IMR-90 (cell line): ENCODE data around the gene CMIP. TPM values are rescaled to one million over a fixed set of nuclear protein-coding genes. Genes with fewer than 3 reads are reported as not detected.

Source experiments
- ATAC-seq: fragments of 200-7000 bp; cut with Tn5 transposase; 2 replicates; pipeline ENCODE4 v1.9.1; 2020; ENCODE audit warnings: low read depth, mild to moderate bottlenecking, moderate library complexity
- BruUV-seq: library from RNA; stranded (reverse); fragments of 400-500 nt; replicated peaks from 2 replicates; lab custom pipeline; 2021; lab: Mats Ljungman, UMichigan
- CTCF ChIA-PET: fragments of 300-600 bp; formaldehyde crosslinking; extraction: SDS; loops from one replicate; lab custom pipeline; 2021; ENCODE audit warnings: antibody characterized with exemption; lab: Yijun Ruan, JAX
- POLR2A ChIA-PET: fragments of 300-600 bp; sonication (Branson Sonifier 250); formaldehyde crosslinking; loops from one replicate; lab custom pipeline; 2022; ENCODE audit warnings: antibody characterized with exemption; ENCODE audit not compliant: unreplicated experiment; lab: Charles Lee
- DNase-seq: peaks from one replicate; pipeline ENCODE4 v3.0.0; 2013
- H2AFZ ChIP-seq: replicated peaks from 2 replicates; pipeline ENCODE3; 2013; ENCODE audit warnings: low read length, mild to moderate bottlenecking; ENCODE audit not compliant: poor library complexity
- H2AK5ac ChIP-seq: 2 replicates; pipeline ENCODE4 v1.6.1; 2013; ENCODE audit warnings: low read depth, low read length, inconsistent platforms
- H2AK9ac ChIP-seq: replicated peaks from 2 replicates; pipeline ENCODE3; 2013; ENCODE audit warnings: mild to moderate bottlenecking, low read depth, low read length, moderate library complexity; ENCODE audit not compliant: poor library complexity
- H2BK120ac ChIP-seq: 2 replicates; pipeline ENCODE4 v1.6.1; 2013; ENCODE audit warnings: low read depth, low read length, inconsistent platforms
- H2BK15ac ChIP-seq: 3 replicates; pipeline ENCODE4 v1.6.1; 2013; ENCODE audit warnings: low read depth, low read length, inconsistent platforms
- H2BK20ac ChIP-seq: 2 replicates; pipeline ENCODE4 v1.6.1; 2013; ENCODE audit warnings: low read depth, mild to moderate bottlenecking, inconsistent platforms, low read length, moderate library complexity
- H2BK5ac ChIP-seq: 2 replicates; pipeline ENCODE4 v1.6.1; 2013; ENCODE audit warnings: mild to moderate bottlenecking, low read depth, low read length, inconsistent platforms; ENCODE audit not compliant: poor library complexity, severe bottlenecking
- H3K14ac ChIP-seq: replicated peaks from 2 replicates; pipeline ENCODE4 v1.6.1; 2013; ENCODE audit warnings: low read depth, low read length, inconsistent platforms
- H3K18ac ChIP-seq: 2 replicates; pipeline ENCODE4 v1.6.1; 2013; ENCODE audit warnings: low read depth, low read length, control low read depth
- H3K23ac ChIP-seq: 2 replicates; pipeline ENCODE4 v1.6.1; 2013; ENCODE audit warnings: low read depth, low read length, inconsistent platforms
- H3K27ac ChIP-seq: 2 replicates; pipeline ENCODE4 v1.5.1; 2013; ENCODE audit warnings: mild to moderate bottlenecking, control low read depth, low read length; ENCODE audit not compliant: insufficient read depth
- H3K27me3 ChIP-seq: 2 replicates; pipeline ENCODE4 v1.6.1; 2013; ENCODE audit warnings: low read length; ENCODE audit not compliant: control insufficient read depth, insufficient read depth
- H3K36me3 ChIP-seq: 2 replicates; pipeline ENCODE4 v1.6.1; 2013; ENCODE audit warnings: low read length, mixed read lengths; ENCODE audit not compliant: control insufficient read depth, insufficient read depth
- H3K4ac ChIP-seq: 2 replicates; pipeline ENCODE4 v1.6.1; 2013; ENCODE audit warnings: low read depth, low read length, inconsistent platforms
- H3K4me1 ChIP-seq: 2 replicates; pipeline ENCODE4 v1.6.1; 2013; ENCODE audit warnings: low read length, mixed read lengths; ENCODE audit not compliant: control insufficient read depth, insufficient read depth
- H3K4me2 ChIP-seq: 2 replicates; pipeline ENCODE4 v1.6.1; 2013; ENCODE audit warnings: low read depth, mild to moderate bottlenecking, control low read depth, low read length, moderate library complexity
- H3K4me3 ChIP-seq: 2 replicates; pipeline ENCODE4 v1.5.1; 2013; ENCODE audit warnings: low read depth, mild to moderate bottlenecking, control low read depth, low read length, moderate library complexity; ENCODE audit not compliant: insufficient read depth
- H3K56ac ChIP-seq: 2 replicates; pipeline ENCODE4 v1.6.1; 2013; ENCODE audit warnings: low read length, inconsistent platforms; ENCODE audit not compliant: insufficient read depth; ENCODE audit errors: extremely low read depth
- H3K79me1 ChIP-seq, 2 experiments: 2 replicates each; pipeline ENCODE4 v1.6.1; 2013; ENCODE audit warnings: low read length in 2 of 2, inconsistent platforms in 1 of 2, low read depth in 1 of 2
- H3K9ac ChIP-seq: 2 replicates; pipeline ENCODE4 v1.6.1; 2013; ENCODE audit warnings: low read depth, low read length, control low read depth
- H3K9me1 ChIP-seq: 2 replicates; pipeline ENCODE4 v1.6.1; 2013; ENCODE audit warnings: low read length, inconsistent platforms; ENCODE audit not compliant: insufficient read depth
- H3K9me3 ChIP-seq: 2 replicates; pipeline ENCODE4 v1.6.1; 2013; ENCODE audit warnings: low read length; ENCODE audit not compliant: control insufficient read depth, insufficient read depth
- H4K20me1 ChIP-seq: 2 replicates; pipeline ENCODE4 v1.6.1; 2013; ENCODE audit warnings: low read length, inconsistent platforms; ENCODE audit not compliant: insufficient read depth
- H4K5ac ChIP-seq: 2 replicates; pipeline ENCODE4 v1.6.1; 2013; ENCODE audit warnings: mild to moderate bottlenecking, low read depth, low read length, control low read depth
- H4K8ac ChIP-seq, 2 experiments: 2 replicates each; pipeline ENCODE4 v1.6.1; 2013; ENCODE audit warnings: low read depth in 2 of 2, low read length in 2 of 2, control low read depth in 1 of 2, inconsistent platforms in 1 of 2
- H4K91ac ChIP-seq: 2 replicates; pipeline ENCODE4 v1.6.1; 2013; ENCODE audit warnings: low read depth, low read length, inconsistent platforms; ENCODE audit not compliant: insufficient read depth
- BHLHE40 ChIP-seq: fragments of 150-350 bp; IDR thresholded peaks from 2 replicates; pipeline ENCODE4 v1.6.1; 2016; ENCODE audit warnings: mild to moderate bottlenecking, low read depth, low read length
- MAFK ChIP-seq: IDR thresholded peaks from 2 replicates; pipeline ENCODE4 v1.6.1; 2012; ENCODE audit warnings: low read depth, low read length, improper control_type of control experiment
- MAZ ChIP-seq: IDR thresholded peaks from 2 replicates; pipeline ENCODE4 v1.6.1; 2012; ENCODE audit warnings: low read depth, mild to moderate bottlenecking, low read length, improper control_type of control experiment, moderate library complexity, borderline replicate concordance
- MXI1 ChIP-seq: IDR thresholded peaks from 2 replicates; pipeline ENCODE4 v1.6.1; 2012; ENCODE audit warnings: low read depth, mild to moderate bottlenecking, low read length, moderate library complexity, borderline replicate concordance
- NFE2L2 ChIP-seq: fragments of 150-350 bp; IDR thresholded peaks from 2 replicates; pipeline ENCODE4 v1.6.1; 2016; ENCODE audit warnings: low read depth, mild to moderate bottlenecking, low read length
- POLR2A ChIP-seq: IDR thresholded peaks from 2 replicates; pipeline ENCODE4 v1.6.1; 2012; ENCODE audit warnings: mild to moderate bottlenecking, low read depth, low read length
- RAD21 ChIP-seq: IDR thresholded peaks from 2 replicates; pipeline ENCODE4 v1.6.1; 2012; ENCODE audit warnings: low read length, improper control_type of control experiment
- RCOR1 ChIP-seq: IDR thresholded peaks from 2 replicates; pipeline ENCODE4 v1.6.1; 2012; ENCODE audit warnings: mild to moderate bottlenecking, low read length, improper control_type of control experiment; ENCODE audit not compliant: insufficient replicate concordance
- SMC3 ChIP-seq: fragments of 150-350 bp; IDR thresholded peaks from 2 replicates; pipeline ENCODE4 v1.6.1; 2016; ENCODE audit warnings: low read depth, mild to moderate bottlenecking, antibody characterized with exemption, low read length, moderate library complexity
- WGBS, 2 experiments: methylation state at CpG; one replicate each; pipeline versions ENCODE4 v1.1.5 to v1.1.7; 2013; ENCODE audit warnings: missing lambda C conversion rate in 2 of 2; ENCODE audit not compliant: insufficient read length in 1 of 2; ENCODE audit errors: extremely low coverage in 2 of 2; 5-methylcytosine and 5-hydroxymethylcytosine counted together
- dilution Hi-C: fragments of 300-500 bp; cut with HindIII; formaldehyde crosslinking; loops from one replicate; pipeline ENCODE4 v1.14.3; 2018; ENCODE audit warnings: low sequenced_read_pairs; ENCODE audit not compliant: unreplicated experiment
- in situ Hi-C: fragments of 300-500 bp; cut with MboI; formaldehyde crosslinking; loops from 3 replicates; pipeline ENCODE4 v1.14.3; 2019; ENCODE audit warnings: low sequenced_read_pairs, inconsistent platforms, mixed read lengths
- intact Hi-C: fragments of 100-400 bp; cut with micrococcal nuclease; formaldehyde crosslinking; loops from 2 replicates; pipeline ENCODE4 v1.10.0; 2022
- polyA plus RNA-seq, 3 experiments: library from polyadenylated mRNA; depleted of rRNA; stranded (reverse); fragments of >200 nt; gene quantifications; 2 replicates each; pipeline ENCODE4 v1.2.3, GENCODE V29; 2012; ENCODE audit warnings: low replicate concordance in 1 of 3
- total RNA-seq: library from RNA; depleted of rRNA; stranded (reverse); fragments of >200 nt; gene quantifications from 2 replicates; pipeline ENCODE4 v1.2.3, GENCODE V29; 2012
- TF ChIP-seq, protein P1 (sequence below): conservative IDR thresholded peaks from 2 replicates; pipeline ENCODE4 v1.5.1; 2012; ENCODE audit warnings: mild to moderate bottlenecking, low read depth, low read length, improper control_type of control experiment

Gene CMIP
- total and polyA plus RNA-seq, 2 of the 4 experiments (the other 2 are of a cell fraction), result 3.2 to 11.6 TPM

GRCh38 chr16:81661082-81661481 lies 216.5 kb downstream of the CMIP start:
- peaks cover 30% of the 10 kb centered on the region for H3K36me3 ChIP-seq
- H2BK15ac ChIP-seq, result no peak overlapping the region
- POLR2A ChIA-PET, result no interaction called here
- no peak overlapping the region for H2BK120ac ChIP-seq
- H4K8ac ChIP-seq, result no peak overlapping the region
- no peak overlapping the region for H3K56ac ChIP-seq
- WGBS, 2 experiments, result 88% methylated on average over 9 of the region's 14 CpGs; no CpG with 5 or more reads in 1 of the 2 experiments
- H3K18ac ChIP-seq, result no peak overlapping the region
- no peak overlapping the region for H3K4ac ChIP-seq
- in situ Hi-C loops (no loop called here), dilution Hi-C loops (no loop called here), intact Hi-C loops (no loop called here)
- no peak overlapping the region for H2AK5ac ChIP-seq
- no peaks in the 10 kb centered on the region; a peak in 1 of 4 replicates for H3K79me1 ChIP-seq
- no peak overlapping the region for H4K5ac ChIP-seq
- no peak overlapping the region for H3K4me3 ChIP-seq
- no peaks in the 10 kb centered on the region for H3K4me1 ChIP-seq
- H3K14ac ChIP-seq, result no peak overlapping the region
- ATAC-seq (no peak), DNase-seq (no peak)
- H3K27me3 ChIP-seq, result no peaks in the 10 kb centered on the region
- no peaks in the 10 kb centered on the region for H3K9me3 ChIP-seq
- CTCF ChIA-PET, result no interaction called here
- H3K4me2 ChIP-seq, result no peak overlapping the region
- H2BK20ac ChIP-seq, result no peak overlapping the region
- H2AFZ ChIP-seq, result no peak overlapping the region
- H3K9me1 ChIP-seq, result 0 out of 2 replicates have a peak, but pooled peaks cover 3% of the 10 kb centered on the region
- H4K91ac ChIP-seq, result no peak overlapping the region
- no peak overlapping the region for H3K27ac ChIP-seq
- no peak overlapping the region for H3K9ac ChIP-seq
- no TSS peak for BruUV-seq
- H2BK5ac ChIP-seq, result no peak overlapping the region
- no peak overlapping the region for H3K23ac ChIP-seq
- no peak overlapping the region for H2AK9ac ChIP-seq
- no peak for TF ChIP-seq RCOR1
- TF ChIP-seq NFE2L2, result no peak
- no peak for TF ChIP-seq SMC3
- no peak for TF ChIP-seq POLR2A
- no peak for TF ChIP-seq MAZ
- no peak for TF ChIP-seq MAFK
- no peak for TF ChIP-seq RAD21
- TF ChIP-seq BHLHE40, result no peak
- TF ChIP-seq, protein P1, sequence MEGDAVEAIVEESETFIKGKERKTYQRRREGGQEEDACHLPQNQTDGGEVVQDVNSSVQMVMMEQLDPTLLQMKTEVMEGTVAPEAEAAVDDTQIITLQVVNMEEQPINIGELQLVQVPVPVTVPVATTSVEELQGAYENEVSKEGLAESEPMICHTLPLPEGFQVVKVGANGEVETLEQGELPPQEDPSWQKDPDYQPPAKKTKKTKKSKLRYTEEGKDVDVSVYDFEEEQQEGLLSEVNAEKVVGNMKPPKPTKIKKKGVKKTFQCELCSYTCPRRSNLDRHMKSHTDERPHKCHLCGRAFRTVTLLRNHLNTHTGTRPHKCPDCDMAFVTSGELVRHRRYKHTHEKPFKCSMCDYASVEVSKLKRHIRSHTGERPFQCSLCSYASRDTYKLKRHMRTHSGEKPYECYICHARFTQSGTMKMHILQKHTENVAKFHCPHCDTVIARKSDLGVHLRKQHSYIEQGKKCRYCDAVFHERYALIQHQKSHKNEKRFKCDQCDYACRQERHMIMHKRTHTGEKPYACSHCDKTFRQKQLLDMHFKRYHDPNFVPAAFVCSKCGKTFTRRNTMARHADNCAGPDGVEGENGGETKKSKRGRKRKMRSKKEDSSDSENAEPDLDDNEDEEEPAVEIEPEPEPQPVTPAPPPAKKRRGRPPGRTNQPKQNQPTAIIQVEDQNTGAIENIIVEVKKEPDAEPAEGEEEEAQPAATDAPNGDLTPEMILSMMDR, result no peak
- no peak for TF ChIP-seq MXI1
- no peaks in the 10 kb centered on the region for H4K20me1 ChIP-seq
